ENCODE measurements around the gene FAM25A.

DNA sequence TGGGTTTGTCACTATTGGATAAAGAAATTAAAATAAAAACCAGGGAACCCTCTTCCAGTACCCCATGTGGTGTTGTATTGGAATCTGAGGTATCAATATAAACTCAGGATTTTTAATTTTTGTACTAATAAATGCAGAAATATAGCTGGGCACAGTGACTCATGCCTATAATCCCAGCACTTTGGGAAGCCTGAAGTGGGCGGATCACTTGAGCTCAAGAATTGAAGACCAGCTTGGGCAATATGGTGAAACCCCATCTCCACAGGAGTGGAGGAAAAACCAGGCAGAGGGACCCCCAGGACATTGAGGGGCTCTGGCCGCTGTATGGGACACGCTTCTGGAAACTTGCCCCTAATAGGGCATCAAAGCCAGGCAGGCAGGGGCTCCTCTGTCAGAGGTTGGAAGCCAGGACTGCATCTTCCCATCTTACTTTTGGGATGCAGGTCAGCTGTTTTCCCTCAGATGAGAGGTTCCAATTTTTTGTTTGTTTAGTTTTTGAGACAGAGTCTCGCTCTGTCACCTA is 40.7 kb upstream of the FAM25A start:
- TF ChIP-seq, protein P1, sequence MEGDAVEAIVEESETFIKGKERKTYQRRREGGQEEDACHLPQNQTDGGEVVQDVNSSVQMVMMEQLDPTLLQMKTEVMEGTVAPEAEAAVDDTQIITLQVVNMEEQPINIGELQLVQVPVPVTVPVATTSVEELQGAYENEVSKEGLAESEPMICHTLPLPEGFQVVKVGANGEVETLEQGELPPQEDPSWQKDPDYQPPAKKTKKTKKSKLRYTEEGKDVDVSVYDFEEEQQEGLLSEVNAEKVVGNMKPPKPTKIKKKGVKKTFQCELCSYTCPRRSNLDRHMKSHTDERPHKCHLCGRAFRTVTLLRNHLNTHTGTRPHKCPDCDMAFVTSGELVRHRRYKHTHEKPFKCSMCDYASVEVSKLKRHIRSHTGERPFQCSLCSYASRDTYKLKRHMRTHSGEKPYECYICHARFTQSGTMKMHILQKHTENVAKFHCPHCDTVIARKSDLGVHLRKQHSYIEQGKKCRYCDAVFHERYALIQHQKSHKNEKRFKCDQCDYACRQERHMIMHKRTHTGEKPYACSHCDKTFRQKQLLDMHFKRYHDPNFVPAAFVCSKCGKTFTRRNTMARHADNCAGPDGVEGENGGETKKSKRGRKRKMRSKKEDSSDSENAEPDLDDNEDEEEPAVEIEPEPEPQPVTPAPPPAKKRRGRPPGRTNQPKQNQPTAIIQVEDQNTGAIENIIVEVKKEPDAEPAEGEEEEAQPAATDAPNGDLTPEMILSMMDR (IDR thresholded peaks at IDR 0.05; ENCODE audit: poor library complexity, severe bottlenecking): no peak
- TF ChIP-seq EP300 (conservative IDR thresholded peaks at IDR 0.05; ENCODE audit: poor library complexity, severe bottlenecking) (no peak), RAD21 (conservative IDR thresholded peaks at IDR 0.05) (no peak), EZH2 (IDR thresholded peaks at IDR 0.05; ENCODE audit: borderline replicate concordance, insufficient read depth, low read length, poor library complexity, severe bottlenecking) (no peak)
- TF ChIP-seq, protein P2, sequence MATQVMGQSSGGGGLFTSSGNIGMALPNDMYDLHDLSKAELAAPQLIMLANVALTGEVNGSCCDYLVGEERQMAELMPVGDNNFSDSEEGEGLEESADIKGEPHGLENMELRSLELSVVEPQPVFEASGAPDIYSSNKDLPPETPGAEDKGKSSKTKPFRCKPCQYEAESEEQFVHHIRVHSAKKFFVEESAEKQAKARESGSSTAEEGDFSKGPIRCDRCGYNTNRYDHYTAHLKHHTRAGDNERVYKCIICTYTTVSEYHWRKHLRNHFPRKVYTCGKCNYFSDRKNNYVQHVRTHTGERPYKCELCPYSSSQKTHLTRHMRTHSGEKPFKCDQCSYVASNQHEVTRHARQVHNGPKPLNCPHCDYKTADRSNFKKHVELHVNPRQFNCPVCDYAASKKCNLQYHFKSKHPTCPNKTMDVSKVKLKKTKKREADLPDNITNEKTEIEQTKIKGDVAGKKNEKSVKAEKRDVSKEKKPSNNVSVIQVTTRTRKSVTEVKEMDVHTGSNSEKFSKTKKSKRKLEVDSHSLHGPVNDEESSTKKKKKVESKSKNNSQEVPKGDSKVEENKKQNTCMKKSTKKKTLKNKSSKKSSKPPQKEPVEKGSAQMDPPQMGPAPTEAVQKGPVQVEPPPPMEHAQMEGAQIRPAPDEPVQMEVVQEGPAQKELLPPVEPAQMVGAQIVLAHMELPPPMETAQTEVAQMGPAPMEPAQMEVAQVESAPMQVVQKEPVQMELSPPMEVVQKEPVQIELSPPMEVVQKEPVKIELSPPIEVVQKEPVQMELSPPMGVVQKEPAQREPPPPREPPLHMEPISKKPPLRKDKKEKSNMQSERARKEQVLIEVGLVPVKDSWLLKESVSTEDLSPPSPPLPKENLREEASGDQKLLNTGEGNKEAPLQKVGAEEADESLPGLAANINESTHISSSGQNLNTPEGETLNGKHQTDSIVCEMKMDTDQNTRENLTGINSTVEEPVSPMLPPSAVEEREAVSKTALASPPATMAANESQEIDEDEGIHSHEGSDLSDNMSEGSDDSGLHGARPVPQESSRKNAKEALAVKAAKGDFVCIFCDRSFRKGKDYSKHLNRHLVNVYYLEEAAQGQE (IDR thresholded peaks at IDR 0.05; ENCODE audit: borderline replicate concordance): no peak
